DND-41 (cell line): ENCODE data around the gene OBSCN.

Source experiments
- EZH2 ChIP-seq: IDR thresholded peaks from 3 replicates; pipeline ENCODE4 v1.6.1; 2012; ENCODE audit warnings: borderline replicate concordance, low read depth, mild to moderate bottlenecking, moderate library complexity, low read length, inconsistent platforms; ENCODE audit not compliant: severe bottlenecking
- TF ChIP-seq, protein P1 (sequence below): IDR thresholded peaks from 2 replicates; pipeline ENCODE4 v1.5.1; 2012; ENCODE audit warnings: borderline replicate concordance, low read length, moderate library complexity, mild to moderate bottlenecking; ENCODE audit not compliant: poor library complexity, severe bottlenecking; ENCODE audit errors: extremely low read depth

DNA sequence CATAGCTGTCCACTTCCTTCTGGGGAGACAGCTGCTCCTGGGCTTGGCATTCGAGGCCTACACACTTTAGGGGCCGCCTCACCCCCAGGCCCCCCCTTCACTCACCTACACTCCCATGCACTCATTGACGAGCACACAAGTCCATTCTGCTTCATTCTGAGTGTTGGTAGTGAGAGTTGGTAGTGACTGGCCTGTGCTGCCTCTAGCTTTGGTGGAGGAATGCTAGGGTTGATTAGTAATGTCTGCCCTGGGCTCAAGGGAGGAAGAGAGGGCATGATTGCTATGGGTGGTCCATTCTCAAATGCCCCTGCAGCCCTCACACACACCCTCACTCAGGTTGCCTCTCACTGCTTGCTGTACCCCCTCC lies 168.4 kb downstream of the OBSCN start:
- TF ChIP-seq, protein P1, sequence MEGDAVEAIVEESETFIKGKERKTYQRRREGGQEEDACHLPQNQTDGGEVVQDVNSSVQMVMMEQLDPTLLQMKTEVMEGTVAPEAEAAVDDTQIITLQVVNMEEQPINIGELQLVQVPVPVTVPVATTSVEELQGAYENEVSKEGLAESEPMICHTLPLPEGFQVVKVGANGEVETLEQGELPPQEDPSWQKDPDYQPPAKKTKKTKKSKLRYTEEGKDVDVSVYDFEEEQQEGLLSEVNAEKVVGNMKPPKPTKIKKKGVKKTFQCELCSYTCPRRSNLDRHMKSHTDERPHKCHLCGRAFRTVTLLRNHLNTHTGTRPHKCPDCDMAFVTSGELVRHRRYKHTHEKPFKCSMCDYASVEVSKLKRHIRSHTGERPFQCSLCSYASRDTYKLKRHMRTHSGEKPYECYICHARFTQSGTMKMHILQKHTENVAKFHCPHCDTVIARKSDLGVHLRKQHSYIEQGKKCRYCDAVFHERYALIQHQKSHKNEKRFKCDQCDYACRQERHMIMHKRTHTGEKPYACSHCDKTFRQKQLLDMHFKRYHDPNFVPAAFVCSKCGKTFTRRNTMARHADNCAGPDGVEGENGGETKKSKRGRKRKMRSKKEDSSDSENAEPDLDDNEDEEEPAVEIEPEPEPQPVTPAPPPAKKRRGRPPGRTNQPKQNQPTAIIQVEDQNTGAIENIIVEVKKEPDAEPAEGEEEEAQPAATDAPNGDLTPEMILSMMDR, result no peak
- TF ChIP-seq EZH2, result no peak
